ENCODE measurements around the gene NUS1. TPM values are rescaled to one million over a fixed set of nuclear protein-coding genes. Genes with fewer than 3 reads are reported as not detected.

Gene NUS1
- total RNA-seq, 1 donor from 2014 or later: 47.3 TPM

DNA sequence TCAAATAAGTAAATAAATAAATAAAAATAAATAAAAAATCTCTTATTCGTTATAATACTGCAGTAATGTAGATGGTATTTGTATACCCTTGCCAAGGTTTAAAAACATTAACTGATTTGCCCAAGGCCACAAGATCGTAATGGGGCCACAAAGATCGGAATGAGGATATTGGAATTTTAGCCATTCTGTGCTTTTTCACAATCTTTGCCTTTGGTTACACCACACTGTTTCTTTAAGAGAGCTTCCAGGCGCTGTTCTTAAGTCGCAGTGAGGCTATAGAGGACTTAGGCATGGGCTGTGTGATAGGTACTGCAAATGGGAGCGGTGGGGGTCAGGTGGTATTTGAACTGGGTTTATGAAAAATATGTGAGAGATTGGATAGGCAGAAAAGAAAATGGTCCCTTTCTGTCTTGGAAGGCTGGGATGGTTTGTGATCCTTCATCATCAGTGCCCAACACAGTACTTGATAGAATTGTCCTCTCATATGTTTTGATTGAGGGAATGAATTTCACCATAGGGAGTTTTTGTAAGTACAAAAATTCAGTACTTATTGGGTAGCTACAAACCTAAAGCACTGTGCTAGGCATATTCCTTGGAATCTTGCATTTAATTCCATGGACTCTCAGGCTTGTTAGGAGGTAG, 1.4 kb downstream of the NUS1 start:
- TF ChIP-seq, protein P1, sequence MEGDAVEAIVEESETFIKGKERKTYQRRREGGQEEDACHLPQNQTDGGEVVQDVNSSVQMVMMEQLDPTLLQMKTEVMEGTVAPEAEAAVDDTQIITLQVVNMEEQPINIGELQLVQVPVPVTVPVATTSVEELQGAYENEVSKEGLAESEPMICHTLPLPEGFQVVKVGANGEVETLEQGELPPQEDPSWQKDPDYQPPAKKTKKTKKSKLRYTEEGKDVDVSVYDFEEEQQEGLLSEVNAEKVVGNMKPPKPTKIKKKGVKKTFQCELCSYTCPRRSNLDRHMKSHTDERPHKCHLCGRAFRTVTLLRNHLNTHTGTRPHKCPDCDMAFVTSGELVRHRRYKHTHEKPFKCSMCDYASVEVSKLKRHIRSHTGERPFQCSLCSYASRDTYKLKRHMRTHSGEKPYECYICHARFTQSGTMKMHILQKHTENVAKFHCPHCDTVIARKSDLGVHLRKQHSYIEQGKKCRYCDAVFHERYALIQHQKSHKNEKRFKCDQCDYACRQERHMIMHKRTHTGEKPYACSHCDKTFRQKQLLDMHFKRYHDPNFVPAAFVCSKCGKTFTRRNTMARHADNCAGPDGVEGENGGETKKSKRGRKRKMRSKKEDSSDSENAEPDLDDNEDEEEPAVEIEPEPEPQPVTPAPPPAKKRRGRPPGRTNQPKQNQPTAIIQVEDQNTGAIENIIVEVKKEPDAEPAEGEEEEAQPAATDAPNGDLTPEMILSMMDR (IDR thresholded peaks at IDR 0.05; ENCODE audit: insufficient read depth, low read depth, low read length): no peak
- no peak for TF ChIP-seq EZH2 (IDR thresholded peaks at IDR 0.05; ENCODE audit: insufficient read depth, low read length)
- H3K9me3 Mint-ChIP-seq (ENCODE audit: unreplicated experiment): peaks cover 2% of the 10 kb centered on the region
- Histone ChIP-seq H3K27ac (ENCODE audit: low read depth, low read length) (no peak overlapping the region), H3K27me3 (ENCODE audit: insufficient read depth, low read length) (no peaks in the 10 kb centered on the region), H3K4me3 (ENCODE audit: insufficient read depth, low read depth, low read length) (peak overlapping the region; percentile 85), H4K20me1 (ENCODE audit: insufficient read depth, low read length) (peaks cover 52% of the 10 kb centered on the region), H3K9me3 (ENCODE audit: insufficient read depth, low read depth, low read length) (no peaks in the 10 kb centered on the region), H3K79me2 (ENCODE audit: insufficient read depth, low read length) (peaks cover 63% of the 10 kb centered on the region), H2AFZ (ENCODE audit: low read depth, low read length) (no peak overlapping the region), H3K9ac (ENCODE audit: low read length) (peak overlapping the region; percentile 89), H3K4me2 (ENCODE audit: low read length) (peak overlapping the region; percentile 86), H3K36me3 (ENCODE audit: insufficient read depth, low read length) (no peaks in the 10 kb centered on the region), H3K4me1 (ENCODE audit: insufficient read depth, low read length) (peaks cover 15% of the 10 kb centered on the region)
- no peaks in the 10 kb centered on the region for H3K27me3 Mint-ChIP-seq (ENCODE audit: low read depth, unreplicated experiment)
- no peak for FAIRE-seq
- H3K4me1 Mint-ChIP-seq (ENCODE audit: low read depth, unreplicated experiment): peaks cover 13% of the 10 kb centered on the region
- H3K4me3 Mint-ChIP-seq (ENCODE audit: unreplicated experiment): peak overlapping the region; percentile 88
- H3K27ac Mint-ChIP-seq (ENCODE audit: unreplicated experiment): peak overlapping the region; percentile 70
- DNase-seq (ENCODE audit: low read depth): no peak
- peaks cover 9% of the 10 kb centered on the region for H3K36me3 Mint-ChIP-seq (ENCODE audit: low read depth, unreplicated experiment)

DNA sequence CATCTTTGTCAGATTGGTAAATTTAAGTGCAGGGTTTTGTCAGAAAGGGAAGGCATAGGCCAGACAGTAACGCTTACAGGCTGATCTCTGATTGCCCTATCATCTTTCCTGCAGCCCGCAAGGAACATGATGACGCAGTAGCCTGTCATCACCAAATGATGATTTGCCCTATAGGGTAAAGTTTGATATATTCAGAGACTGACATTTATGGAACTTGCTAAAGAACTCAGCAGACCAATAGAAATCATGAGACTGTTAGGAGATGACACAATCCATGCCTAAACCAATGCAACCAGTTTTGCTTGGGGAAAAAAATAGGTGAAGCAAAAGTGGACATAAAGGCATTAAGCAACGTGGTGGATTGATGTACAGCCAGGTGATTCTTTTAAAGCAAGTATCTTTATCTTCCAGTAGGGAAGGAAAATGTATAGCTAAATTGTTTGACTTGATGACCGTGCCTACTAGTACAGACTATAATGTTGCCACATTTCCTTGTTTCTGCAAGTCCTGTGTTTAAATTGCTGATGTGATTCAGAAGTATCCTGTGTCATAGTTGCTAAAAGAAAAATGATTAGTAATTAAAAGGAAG, 2.4 kb downstream of the NUS1 start:
- peaks cover 15% of the 10 kb centered on the region for H3K4me1 ChIP-seq (ENCODE audit: insufficient read depth, low read length)
- H3K4me2 ChIP-seq (ENCODE audit: low read length): peak overlapping the region; percentile 86
- FAIRE-seq (no peak), DNase-seq (ENCODE audit: low read depth) (peak; percentile 8)
- H3K27me3 ChIP-seq (ENCODE audit: insufficient read depth, low read length): no peaks in the 10 kb centered on the region
- Mint-ChIP-seq H3K9me3 (ENCODE audit: unreplicated experiment) (peaks cover 2% of the 10 kb centered on the region), H3K4me1 (ENCODE audit: low read depth, unreplicated experiment) (peaks cover 13% of the 10 kb centered on the region), H3K4me3 (ENCODE audit: unreplicated experiment) (peak overlapping the region; percentile 88), H3K27ac (ENCODE audit: unreplicated experiment) (no peak overlapping the region), H3K36me3 (ENCODE audit: low read depth, unreplicated experiment) (peaks cover 9% of the 10 kb centered on the region), H3K27me3 (ENCODE audit: low read depth, unreplicated experiment) (no peaks in the 10 kb centered on the region)
- H4K20me1 ChIP-seq (ENCODE audit: insufficient read depth, low read length): peaks cover 61% of the 10 kb centered on the region
- no peak for TF ChIP-seq EZH2 (IDR thresholded peaks at IDR 0.05; ENCODE audit: insufficient read depth, low read length)
- TF ChIP-seq, protein P1 (IDR thresholded peaks at IDR 0.05; ENCODE audit: insufficient read depth, low read depth, low read length): no peak
- peak overlapping the region; percentile 85 for H3K4me3 ChIP-seq (ENCODE audit: insufficient read depth, low read depth, low read length)
- no peak overlapping the region for H3K9ac ChIP-seq (ENCODE audit: low read length)
- H2AFZ ChIP-seq (ENCODE audit: low read depth, low read length): no peak overlapping the region
- H3K9me3 ChIP-seq (ENCODE audit: insufficient read depth, low read depth, low read length): no peaks in the 10 kb centered on the region
- H3K79me2 ChIP-seq (ENCODE audit: insufficient read depth, low read length): peaks cover 72% of the 10 kb centered on the region
- H3K36me3 ChIP-seq (ENCODE audit: insufficient read depth, low read length): no peaks in the 10 kb centered on the region
- no peak overlapping the region for H3K27ac ChIP-seq (ENCODE audit: low read depth, low read length)

Data from astrocyte (in vitro differentiated cells and primary cell).